NCI-H1092 (cell line): ENCODE measurements around the gene FBXW11.
"Not testable (repeated sequence)": the region's sequence is repeated elsewhere in the genome, so short reads cannot be mapped to it uniquely, and the experiment has no call there.

Experiments used
- DNase-seq: peaks from one replicate; lab custom pipeline; 2025; lab: John Stamatoyannopoulos, UW

FBXW11 gene

DNA sequence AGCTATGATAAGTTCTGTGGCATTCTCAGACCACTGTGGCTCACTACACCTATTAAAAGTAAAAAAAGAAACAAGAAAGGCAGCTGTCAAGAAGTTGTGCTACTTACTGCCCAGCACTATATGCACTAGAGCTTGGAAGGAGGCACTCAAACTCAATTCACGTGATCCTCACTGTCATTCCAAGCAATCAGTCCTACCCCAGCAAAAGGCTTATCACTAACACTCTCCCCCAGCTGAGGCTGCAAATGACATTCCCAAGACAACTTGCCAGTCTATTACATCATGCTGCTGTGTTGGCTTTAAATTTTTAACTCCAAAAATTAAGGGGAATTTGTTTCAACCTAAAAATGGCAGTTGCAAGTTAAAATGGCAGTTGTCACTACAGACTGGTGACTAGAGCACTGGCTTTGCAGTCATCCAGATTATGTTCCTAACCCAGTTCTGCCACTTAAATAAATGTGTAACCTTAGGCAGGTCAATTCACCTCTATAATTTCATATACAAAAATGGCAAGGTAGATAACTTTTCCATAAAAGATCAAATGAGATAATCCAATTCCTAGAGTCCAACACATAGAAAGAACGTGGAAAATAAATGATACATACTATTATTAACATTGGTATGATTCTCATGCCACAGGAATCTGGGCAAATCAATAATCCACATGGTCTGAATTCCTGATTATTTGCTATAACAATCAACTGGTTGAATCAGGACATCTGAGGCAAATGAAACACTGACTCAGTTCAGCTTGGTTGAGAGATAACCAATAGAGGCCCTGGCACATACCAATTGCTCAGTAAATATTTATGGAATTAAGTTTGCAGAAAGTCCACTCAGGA, 52.4 kb downstream of the FBXW11 start:
- no peak for DNase-seq

DNA sequence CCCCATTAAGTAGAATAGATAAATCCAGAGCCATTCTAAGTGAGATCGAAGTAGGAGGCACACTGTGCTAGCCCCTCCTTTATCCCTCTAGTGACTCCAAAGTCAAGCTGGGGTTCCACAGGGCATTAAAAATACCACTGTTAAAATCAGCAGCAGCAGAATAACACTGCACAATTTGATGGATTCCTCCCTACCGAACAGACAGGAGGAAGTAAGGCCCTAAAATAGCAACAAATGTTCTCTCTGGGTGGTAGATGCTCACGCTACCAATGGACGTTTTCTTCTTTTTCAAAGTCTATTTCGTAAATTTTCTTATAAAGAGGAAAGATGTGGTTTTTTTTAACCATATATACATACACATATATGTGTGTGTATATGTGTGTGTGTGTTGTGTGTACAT, 54.4 kb downstream of the FBXW11 start:
- DNase-seq = no peak

DNA sequence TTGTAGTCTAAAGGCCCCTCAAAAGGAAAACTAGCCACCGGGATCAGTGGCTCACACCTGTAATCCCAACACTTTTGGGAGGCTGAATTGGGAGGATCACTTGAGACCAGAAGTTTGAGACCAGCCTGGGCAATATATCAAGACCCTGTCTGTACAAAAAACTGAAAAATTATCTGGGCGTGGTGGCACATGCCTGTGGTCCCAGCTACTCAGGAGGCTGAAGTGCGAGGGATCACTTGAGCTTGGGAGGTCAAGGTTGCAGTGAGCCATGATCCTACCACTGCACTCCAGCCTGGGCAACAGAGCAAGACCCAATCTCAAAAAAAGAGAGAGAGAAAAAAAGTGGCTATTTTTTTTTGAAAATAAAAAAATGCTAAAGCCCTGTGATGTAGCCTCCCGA, 55.2 kb downstream of the FBXW11 start:
- DNase-seq = no peak

DNA sequence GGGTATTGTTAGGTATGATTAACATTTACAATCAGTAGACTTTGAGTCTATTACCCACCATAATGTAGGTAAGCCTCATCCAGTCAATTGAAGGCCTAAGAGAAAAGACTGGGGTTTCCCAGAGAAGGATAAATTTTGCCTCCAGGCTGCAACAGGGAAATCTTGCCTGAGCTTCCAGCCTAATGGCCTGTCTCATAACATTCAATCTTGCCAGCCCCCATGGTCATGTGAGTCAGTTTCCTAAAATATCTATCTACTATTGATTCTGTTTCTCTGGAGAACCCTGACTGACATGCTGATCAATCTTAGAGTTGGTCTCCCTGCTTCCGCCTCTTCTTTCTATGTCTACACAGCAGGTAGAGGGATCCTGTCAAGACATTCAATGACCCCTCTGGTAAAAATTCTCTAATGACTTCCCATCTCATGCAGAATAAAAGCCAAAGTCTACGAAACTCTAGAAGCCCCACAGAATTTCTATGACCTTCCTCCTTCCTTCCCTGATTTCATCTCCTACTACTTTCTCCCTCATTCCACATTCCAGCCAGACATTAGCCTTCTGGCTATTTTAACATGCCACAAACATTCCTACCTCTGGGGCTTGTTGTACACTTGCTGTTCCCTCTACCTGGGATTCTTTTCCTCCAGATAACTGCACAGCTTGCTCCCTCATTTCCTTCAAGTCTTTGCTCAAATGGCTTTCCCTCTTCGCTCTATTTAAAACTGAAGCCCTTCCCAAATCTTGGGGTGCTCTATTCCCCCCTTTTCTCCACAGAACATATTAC, 60.2 kb downstream of the FBXW11 start:
- DNase-seq = no peak

DNA sequence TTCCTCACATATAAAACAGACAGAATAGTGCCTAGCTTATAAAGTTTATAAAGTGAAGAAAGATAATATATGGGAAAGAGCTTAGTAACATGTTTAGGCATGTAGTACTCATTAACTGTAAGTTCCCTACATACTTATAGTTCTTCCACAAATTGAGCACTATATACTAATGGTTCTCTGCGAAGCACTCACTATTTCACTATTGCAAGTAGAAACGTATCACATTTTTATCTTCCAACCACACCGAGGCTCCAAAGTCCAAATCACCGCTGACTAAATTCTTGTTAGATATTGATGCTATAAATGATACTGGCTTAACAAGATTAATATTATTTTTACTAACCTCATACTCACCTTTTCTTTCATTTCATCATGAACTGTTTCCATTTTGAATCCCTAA, 61.0 kb downstream of the FBXW11 start:
- no peak for DNase-seq

DNA sequence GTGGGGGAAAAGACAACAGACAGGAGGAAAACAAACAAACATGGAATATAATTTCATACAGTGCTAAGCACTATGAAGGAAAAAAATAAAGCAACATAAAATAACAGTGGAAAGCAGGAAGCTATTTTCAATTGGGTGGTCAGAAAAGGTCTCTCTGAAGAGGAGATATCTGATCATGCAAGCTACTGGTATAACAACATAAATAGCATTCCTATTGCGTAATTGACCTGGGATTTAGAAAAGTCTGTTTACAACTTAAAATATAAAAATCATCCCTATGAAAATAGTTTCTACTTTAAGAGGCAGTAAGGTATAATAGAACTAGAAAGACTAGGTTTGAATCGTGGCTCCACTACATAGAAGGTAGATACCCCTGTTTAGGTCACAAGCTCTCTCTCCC, 61.4 kb downstream of the FBXW11 start:
- no peak for DNase-seq

DNA sequence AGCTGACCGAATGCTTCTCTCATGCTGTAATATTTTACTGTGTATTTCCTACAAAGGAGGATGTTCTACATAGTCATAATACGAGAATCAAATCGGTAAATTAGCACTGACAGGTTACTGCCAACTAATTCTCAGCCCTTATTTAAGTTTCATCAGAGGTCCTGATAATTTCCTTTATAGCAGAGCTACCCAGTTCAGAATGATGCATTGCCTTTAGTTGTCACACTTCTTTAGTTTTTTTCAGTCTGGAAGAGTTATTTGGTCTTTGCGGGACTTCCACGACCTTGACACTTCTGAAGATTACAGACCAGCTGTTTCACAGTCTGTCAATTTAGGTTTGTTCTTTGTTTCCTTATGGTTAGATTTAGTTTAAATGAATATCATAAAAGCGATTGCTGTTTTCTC, 64.3 kb downstream of the FBXW11 start:
- DNase-seq = not testable (repeated sequence)

DNA sequence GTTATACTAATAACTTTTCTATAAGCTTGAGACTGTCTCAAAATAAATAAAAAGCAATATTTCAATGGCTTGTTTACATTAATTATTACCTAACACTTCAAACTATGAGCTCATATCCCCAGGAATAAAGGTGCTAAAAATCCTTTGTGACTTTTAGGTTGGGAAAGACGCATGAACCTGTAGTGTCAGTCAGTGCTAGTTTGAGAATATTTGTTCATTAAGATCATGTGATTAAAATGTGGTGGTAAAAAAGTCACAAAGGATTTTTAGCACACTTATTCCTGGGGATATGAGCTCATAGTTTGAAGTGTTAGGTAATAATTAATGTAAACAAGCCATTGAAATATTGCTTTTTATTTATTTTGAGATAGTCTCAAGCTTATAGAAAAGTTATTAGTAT, 64.8 kb downstream of the FBXW11 start:
- not testable (repeated sequence) for DNase-seq

DNA sequence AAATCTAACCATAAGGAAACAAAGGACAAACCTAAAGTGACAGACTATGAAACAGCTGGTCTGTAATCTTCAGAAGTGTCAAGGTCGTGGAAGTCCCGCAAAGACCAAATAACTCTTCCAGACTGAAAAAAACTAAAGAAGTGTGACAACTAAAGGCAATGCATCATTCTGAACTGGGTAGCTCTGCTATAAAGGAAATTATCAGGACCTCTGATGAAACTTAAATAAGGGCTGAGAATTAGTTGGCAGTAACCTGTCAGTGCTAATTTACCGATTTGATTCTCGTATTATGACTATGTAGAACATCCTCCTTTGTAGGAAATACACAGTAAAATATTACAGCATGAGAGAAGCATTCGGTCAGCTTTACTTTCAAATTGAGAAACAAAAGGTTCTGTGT, 65.2 kb downstream of the FBXW11 start:
- not testable (repeated sequence) for DNase-seq

DNA sequence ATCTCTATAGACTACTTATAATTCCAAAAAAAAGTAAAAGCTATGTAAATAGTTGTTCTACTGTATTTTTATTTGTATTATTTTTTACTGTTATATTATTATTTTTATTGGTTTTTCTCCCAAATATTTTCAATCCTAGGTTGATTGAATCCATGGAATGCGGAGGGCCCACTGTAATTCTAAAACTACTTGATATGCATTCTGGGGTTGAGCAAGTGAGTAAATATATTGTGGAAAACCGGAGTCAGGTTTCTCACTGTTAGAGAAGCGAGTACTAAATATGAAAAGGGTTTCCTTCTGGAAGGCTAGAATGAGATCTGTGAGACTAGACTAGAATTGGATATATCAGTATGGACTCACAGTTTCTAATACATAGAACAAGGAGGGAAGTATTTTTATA, 66.5 kb downstream of the FBXW11 start:
- DNase-seq = no peak

DNA sequence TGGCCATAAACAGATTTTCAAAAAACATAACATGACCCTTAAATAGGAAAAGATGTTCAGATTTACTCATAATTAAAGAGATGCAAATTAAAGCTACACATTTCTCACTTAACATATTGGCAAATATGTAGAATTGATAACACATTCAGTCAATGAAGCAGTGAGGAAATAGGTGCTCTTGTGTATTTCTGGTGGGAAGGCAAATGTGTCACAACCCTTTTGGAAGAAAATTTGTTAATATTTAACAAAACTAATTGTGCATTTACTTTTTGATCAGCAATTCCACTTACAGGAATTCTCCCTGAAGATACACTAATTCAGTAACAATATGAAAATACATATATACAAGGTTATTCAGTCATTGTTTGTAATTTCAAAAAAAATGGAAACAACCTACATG, 68.1 kb downstream of the FBXW11 start:
- DNase-seq = no peak

DNA sequence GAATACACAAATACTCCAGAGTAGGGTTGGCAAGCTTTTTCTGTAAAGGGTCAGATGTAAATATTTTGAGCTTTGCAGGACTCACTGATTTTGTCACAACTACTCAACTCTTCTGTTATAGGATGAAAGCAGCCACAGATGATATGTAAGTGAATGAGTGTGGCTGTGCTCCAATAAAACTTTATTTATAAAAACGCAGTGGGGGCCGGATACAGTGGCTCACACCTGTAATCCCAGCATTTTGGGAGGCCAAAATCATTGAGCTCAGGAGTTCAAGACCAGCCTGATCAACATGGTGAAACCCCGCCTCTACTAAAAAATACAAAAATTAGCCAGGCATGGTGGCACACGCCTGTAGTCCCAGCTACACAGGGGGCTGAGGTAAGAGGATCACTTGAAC, 69.1 kb downstream of the FBXW11 start:
- DNase-seq = no peak

DNA sequence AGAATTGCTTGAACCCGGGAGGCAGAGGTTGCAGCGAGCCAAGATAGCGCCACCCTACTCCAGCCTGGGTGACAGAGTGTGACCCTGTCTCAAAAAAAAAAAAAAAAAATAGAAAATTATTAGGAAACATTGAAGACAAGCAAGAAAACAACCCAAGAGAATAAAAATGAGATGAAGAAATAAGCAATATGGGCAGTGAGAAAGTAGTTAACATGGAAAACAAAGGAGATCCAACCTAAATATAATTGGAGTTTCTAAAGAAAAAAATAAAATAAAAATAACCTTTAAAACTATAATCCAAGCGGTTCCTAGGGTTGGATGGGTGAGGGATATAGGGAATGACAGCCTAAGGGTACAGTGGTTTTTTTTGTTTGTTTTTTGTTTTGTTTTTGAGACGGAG, 71.9 kb downstream of the FBXW11 start:
- DNase-seq = no peak

DNA sequence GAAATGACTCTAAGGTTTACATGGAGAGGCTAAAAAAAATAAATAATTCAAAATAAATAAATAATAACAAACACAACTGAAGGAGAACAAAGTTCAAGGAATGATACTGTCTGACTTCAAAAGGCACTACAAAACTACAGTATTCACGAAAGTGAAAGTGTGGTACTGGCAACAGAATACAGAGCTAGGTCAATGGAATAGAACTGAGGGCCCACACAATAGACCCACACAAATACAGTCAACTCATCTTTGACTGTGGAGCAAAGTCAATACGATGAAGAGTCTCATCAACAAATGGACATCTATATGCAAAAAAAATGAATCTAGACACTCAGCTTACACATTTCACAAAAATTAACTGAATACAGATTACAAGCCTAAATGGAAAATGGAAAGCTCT, 75.3 kb downstream of the FBXW11 start:
- DNase-seq = no peak

DNA sequence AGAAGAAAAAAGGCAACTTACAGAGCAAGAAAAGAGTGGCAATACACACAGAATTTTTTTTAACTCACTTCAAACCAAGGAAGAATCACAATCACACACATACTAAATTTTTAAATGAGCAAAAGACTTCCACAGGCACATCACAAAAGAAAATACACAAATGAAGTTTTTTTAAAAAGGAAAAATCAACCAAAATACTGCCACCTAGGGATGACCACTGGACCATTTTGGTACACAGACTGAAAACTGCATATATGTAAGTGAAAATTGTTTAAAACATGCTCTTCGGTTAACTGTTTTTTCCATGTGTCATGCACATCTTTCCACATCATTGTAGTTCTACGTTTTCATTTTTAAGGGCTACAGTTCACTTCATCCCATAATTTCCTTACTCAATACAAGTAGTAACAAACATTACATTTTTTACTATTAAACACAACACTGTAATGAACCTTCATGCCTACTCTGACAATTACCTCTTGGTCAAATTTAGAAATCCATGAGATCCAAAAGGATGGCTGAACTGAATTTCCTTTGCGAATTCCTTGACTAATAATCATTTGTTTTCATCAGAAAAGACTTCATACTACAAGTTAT, 79.0 kb downstream of the FBXW11 start:
- DNase-seq = no peak

DNA sequence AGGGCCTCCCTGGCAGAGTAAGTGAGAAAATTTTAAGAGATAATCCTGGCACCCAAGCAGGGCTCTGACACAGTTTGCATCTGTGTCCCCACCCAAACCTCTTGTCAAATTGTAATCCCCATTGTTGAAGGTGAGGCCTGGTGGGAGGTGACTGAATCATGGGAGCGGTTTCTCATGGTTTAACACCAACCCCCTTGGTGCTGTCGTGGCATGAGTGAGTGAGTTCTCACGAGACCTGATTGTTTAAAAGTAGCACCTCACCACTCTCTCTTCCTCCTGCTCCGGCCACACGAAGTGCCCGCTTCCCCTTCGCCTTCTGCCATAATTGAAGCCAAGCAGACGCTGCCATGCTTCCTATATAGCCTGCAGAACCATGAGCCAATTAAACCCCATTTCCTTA, 80.1 kb downstream of the FBXW11 start:
- DNase-seq = no peak

DNA sequence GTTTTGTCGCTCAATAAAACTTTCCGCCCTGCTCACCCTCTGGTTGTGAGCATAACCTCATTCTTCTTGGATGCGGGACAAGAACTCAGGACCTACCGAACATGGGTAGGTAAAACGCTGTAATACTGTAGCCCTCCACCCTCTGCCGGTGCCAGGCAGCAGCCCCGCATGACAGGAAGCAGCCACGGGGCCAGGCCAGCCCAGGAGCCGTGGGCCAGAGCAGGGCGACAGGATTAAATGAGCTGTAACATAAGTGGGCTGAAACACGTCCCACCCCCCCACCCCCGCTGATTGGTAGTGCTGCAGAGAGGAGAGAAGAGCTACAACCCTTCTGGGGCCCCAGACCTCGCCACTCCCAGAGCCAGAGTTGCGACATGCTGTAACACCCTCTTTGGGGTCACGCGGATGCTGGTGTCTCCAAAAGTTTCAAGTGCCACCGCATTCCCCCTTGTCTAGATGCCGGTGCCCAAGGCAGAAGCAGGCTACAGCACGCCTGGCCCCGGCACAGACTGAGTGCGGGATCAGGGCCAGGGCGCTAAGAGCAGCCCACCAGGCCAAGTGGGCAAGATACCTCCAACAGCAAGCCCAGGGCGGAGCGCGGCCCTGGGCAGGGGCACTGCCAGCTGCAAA, 81.8 kb downstream of the FBXW11 start:
- no peak for DNase-seq

DNA sequence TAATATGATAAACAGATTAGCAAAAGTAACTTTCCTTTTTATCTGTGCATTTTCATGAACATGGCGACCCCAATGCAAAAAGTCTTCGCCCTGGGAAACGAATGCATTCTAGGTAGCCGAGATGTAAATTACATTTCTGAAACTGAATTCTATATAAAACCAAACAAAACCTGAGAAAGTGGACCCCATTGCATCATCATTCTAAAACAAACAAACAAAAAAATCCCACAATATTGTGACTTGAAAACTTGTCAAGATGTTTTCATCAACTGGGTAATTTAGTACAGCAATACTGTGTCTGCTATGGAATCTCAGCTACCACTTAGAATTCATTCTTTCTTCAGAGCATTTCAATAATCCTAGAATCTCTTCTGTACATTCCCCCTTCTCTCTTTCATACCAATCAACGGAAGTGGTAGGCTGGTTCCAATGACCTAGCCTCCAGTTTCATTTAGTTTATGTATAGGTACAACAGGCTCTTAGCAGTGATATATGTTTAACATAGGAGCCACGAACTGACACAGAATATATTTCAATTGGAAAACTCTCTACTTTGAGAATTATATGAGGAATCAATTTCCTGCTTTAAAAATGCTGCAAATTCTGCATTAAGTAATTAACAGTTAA, 85.6 kb downstream of the FBXW11 start:
- DNase-seq = no peak

DNA sequence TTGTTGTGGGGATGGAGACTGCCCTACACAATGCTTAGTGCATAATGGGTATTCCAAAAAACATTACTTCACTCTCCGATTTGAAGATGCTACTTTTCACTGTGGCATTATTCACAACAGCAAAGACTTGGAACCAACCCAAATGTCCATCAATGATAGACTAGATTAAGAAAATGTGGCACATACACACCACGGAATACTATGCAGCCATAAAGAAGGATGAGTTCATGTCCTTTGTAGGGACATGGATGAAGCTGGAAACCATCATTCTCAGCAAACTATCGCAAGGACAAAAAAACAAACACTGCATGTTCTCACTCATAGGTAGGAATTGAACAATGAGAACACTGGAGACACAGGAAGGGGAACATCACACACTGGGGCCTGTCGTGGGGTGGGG, 90.7 kb downstream of the FBXW11 start:
- not testable (repeated sequence) for DNase-seq

DNA sequence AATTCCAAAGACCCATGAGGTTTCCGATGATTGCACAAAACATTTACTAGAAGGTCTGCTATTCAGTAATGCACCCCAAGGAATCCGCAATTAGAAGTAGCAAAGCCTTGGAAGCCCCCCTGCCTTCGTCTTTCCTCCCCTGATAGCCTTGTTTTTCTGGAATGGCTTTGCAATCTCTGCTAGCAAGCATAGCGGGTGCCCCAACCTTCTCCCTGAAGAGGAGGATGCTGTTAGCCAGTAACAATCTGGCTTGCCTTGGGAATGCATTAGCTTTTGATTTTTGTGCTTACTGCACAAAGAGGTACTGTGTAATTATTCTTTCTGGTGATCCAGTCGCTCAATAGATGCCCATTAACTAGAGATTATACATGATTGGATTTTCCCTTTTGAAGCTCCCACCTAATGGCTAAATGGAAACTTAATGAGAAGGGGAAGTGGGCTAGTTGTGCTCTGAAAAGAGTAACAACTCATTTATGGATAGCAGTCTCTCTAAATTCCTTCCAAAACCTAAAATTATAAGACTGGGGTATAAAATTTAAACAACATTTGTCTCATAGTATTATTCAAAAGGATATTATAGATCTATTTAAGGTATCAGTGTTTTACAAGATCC, 91.6 kb downstream of the FBXW11 start:
- no peak for DNase-seq

DNA sequence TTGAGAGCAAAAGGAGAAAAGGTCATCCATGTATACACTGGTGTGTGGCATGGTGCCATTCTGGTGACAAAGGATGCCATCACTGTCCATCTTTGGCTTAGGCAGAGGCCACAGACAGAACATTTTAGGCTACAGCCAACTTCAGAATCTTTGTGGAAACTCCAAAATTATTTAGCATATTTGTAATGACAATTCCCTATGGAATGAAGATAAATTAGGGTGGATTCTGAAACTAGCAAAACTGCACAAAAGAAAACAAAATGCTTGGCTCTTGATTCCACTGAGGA, 92.5 kb downstream of the FBXW11 start:
- DNase-seq = no peak

DNA sequence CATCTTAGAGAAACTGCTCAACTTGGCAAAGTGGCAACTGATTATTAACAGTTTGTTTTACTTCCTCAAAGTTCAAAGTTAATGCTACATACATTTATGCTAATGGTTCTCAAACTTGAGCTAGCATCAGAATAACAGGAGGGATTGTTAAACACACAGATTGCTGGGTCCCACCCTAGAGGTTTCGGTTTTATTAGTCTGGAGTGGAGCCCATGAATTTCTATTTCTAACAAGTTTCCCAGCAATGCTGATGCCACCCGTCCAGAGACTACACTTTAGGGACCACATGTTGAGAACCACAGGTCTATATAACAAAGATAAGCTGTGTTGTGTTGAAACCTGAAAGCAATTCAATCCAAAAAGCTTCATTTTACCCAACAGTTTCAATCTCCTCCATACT, 95.3 kb downstream of the FBXW11 start:
- DNase-seq = no peak
